IMR-90 (cell line): ENCODE data around the gene ATG5. TPM values are rescaled to one million over a fixed set of nuclear protein-coding genes. Genes with fewer than 3 reads are reported as not detected.

ENCODE experiments used
- ATAC-seq: fragments of 200-7000 bp; cut with Tn5 transposase; 2 replicates; pipeline ENCODE4 v1.9.1; 2020; ENCODE audit warnings: low read depth, mild to moderate bottlenecking, moderate library complexity
- BruUV-seq: library from RNA; stranded (reverse); fragments of 400-500 nt; replicated peaks from 2 replicates; lab custom pipeline; 2021; lab: Mats Ljungman, UMichigan
- CTCF ChIA-PET: fragments of 300-600 bp; formaldehyde crosslinking; extraction: SDS; loops from one replicate; lab custom pipeline; 2021; ENCODE audit warnings: antibody characterized with exemption; lab: Yijun Ruan, JAX
- POLR2A ChIA-PET: fragments of 300-600 bp; sonication (Branson Sonifier 250); formaldehyde crosslinking; loops from one replicate; lab custom pipeline; 2022; ENCODE audit warnings: antibody characterized with exemption; ENCODE audit not compliant: unreplicated experiment; lab: Charles Lee
- DNase-seq: peaks from one replicate; pipeline ENCODE4 v3.0.0; 2013
- H2AFZ ChIP-seq: replicated peaks from 2 replicates; pipeline ENCODE3; 2013; ENCODE audit warnings: low read length, mild to moderate bottlenecking; ENCODE audit not compliant: poor library complexity
- H2AK5ac ChIP-seq: 2 replicates; pipeline ENCODE4 v1.6.1; 2013; ENCODE audit warnings: low read depth, low read length, inconsistent platforms
- H2AK9ac ChIP-seq: replicated peaks from 2 replicates; pipeline ENCODE3; 2013; ENCODE audit warnings: mild to moderate bottlenecking, low read depth, low read length, moderate library complexity; ENCODE audit not compliant: poor library complexity
- H2BK120ac ChIP-seq: 2 replicates; pipeline ENCODE4 v1.6.1; 2013; ENCODE audit warnings: low read depth, low read length, inconsistent platforms
- H2BK15ac ChIP-seq: 3 replicates; pipeline ENCODE4 v1.6.1; 2013; ENCODE audit warnings: low read depth, low read length, inconsistent platforms
- H2BK20ac ChIP-seq: 2 replicates; pipeline ENCODE4 v1.6.1; 2013; ENCODE audit warnings: low read depth, mild to moderate bottlenecking, inconsistent platforms, low read length, moderate library complexity
- H2BK5ac ChIP-seq: 2 replicates; pipeline ENCODE4 v1.6.1; 2013; ENCODE audit warnings: mild to moderate bottlenecking, low read depth, low read length, inconsistent platforms; ENCODE audit not compliant: poor library complexity, severe bottlenecking
- H3K14ac ChIP-seq: replicated peaks from 2 replicates; pipeline ENCODE4 v1.6.1; 2013; ENCODE audit warnings: low read depth, low read length, inconsistent platforms
- H3K18ac ChIP-seq: 2 replicates; pipeline ENCODE4 v1.6.1; 2013; ENCODE audit warnings: low read depth, low read length, control low read depth
- H3K23ac ChIP-seq: 2 replicates; pipeline ENCODE4 v1.6.1; 2013; ENCODE audit warnings: low read depth, low read length, inconsistent platforms
- H3K27ac ChIP-seq: 2 replicates; pipeline ENCODE4 v1.5.1; 2013; ENCODE audit warnings: mild to moderate bottlenecking, control low read depth, low read length; ENCODE audit not compliant: insufficient read depth
- H3K27me3 ChIP-seq: 2 replicates; pipeline ENCODE4 v1.6.1; 2013; ENCODE audit warnings: low read length; ENCODE audit not compliant: control insufficient read depth, insufficient read depth
- H3K36me3 ChIP-seq: 2 replicates; pipeline ENCODE4 v1.6.1; 2013; ENCODE audit warnings: low read length, mixed read lengths; ENCODE audit not compliant: control insufficient read depth, insufficient read depth
- H3K4ac ChIP-seq: 2 replicates; pipeline ENCODE4 v1.6.1; 2013; ENCODE audit warnings: low read depth, low read length, inconsistent platforms
- H3K4me1 ChIP-seq: 2 replicates; pipeline ENCODE4 v1.6.1; 2013; ENCODE audit warnings: low read length, mixed read lengths; ENCODE audit not compliant: control insufficient read depth, insufficient read depth
- H3K4me2 ChIP-seq: 2 replicates; pipeline ENCODE4 v1.6.1; 2013; ENCODE audit warnings: low read depth, mild to moderate bottlenecking, control low read depth, low read length, moderate library complexity
- H3K4me3 ChIP-seq: 2 replicates; pipeline ENCODE4 v1.5.1; 2013; ENCODE audit warnings: low read depth, mild to moderate bottlenecking, control low read depth, low read length, moderate library complexity; ENCODE audit not compliant: insufficient read depth
- H3K56ac ChIP-seq: 2 replicates; pipeline ENCODE4 v1.6.1; 2013; ENCODE audit warnings: low read length, inconsistent platforms; ENCODE audit not compliant: insufficient read depth; ENCODE audit errors: extremely low read depth
- H3K79me1 ChIP-seq, 2 experiments: 2 replicates each; pipeline ENCODE4 v1.6.1; 2013; ENCODE audit warnings: low read length in 2 of 2, inconsistent platforms in 1 of 2, low read depth in 1 of 2
- H3K9ac ChIP-seq: 2 replicates; pipeline ENCODE4 v1.6.1; 2013; ENCODE audit warnings: low read depth, low read length, control low read depth
- H3K9me1 ChIP-seq: 2 replicates; pipeline ENCODE4 v1.6.1; 2013; ENCODE audit warnings: low read length, inconsistent platforms; ENCODE audit not compliant: insufficient read depth
- H3K9me3 ChIP-seq: 2 replicates; pipeline ENCODE4 v1.6.1; 2013; ENCODE audit warnings: low read length; ENCODE audit not compliant: control insufficient read depth, insufficient read depth
- H4K20me1 ChIP-seq: 2 replicates; pipeline ENCODE4 v1.6.1; 2013; ENCODE audit warnings: low read length, inconsistent platforms; ENCODE audit not compliant: insufficient read depth
- H4K5ac ChIP-seq: 2 replicates; pipeline ENCODE4 v1.6.1; 2013; ENCODE audit warnings: mild to moderate bottlenecking, low read depth, low read length, control low read depth
- H4K8ac ChIP-seq, 2 experiments: 2 replicates each; pipeline ENCODE4 v1.6.1; 2013; ENCODE audit warnings: low read depth in 2 of 2, low read length in 2 of 2, control low read depth in 1 of 2, inconsistent platforms in 1 of 2
- H4K91ac ChIP-seq: 2 replicates; pipeline ENCODE4 v1.6.1; 2013; ENCODE audit warnings: low read depth, low read length, inconsistent platforms; ENCODE audit not compliant: insufficient read depth
- RAD21 ChIP-seq: IDR thresholded peaks from 2 replicates; pipeline ENCODE4 v1.6.1; 2012; ENCODE audit warnings: low read length, improper control_type of control experiment
- dilution Hi-C: fragments of 300-500 bp; cut with HindIII; formaldehyde crosslinking; loops from one replicate; pipeline ENCODE4 v1.14.3; 2018; ENCODE audit warnings: low sequenced_read_pairs; ENCODE audit not compliant: unreplicated experiment
- in situ Hi-C: fragments of 300-500 bp; cut with MboI; formaldehyde crosslinking; loops from 3 replicates; pipeline ENCODE4 v1.14.3; 2019; ENCODE audit warnings: low sequenced_read_pairs, inconsistent platforms, mixed read lengths
- intact Hi-C: fragments of 100-400 bp; cut with micrococcal nuclease; formaldehyde crosslinking; loops from 2 replicates; pipeline ENCODE4 v1.10.0; 2022
- polyA plus RNA-seq, 3 experiments: library from polyadenylated mRNA; depleted of rRNA; stranded (reverse); fragments of >200 nt; gene quantifications; 2 replicates each; pipeline ENCODE4 v1.2.3, GENCODE V29; 2012; ENCODE audit warnings: low replicate concordance in 1 of 3
- total RNA-seq: library from RNA; depleted of rRNA; stranded (reverse); fragments of >200 nt; gene quantifications from 2 replicates; pipeline ENCODE4 v1.2.3, GENCODE V29; 2012

Gene ATG5
- total and polyA plus RNA-seq, 2 of the 4 experiments (the other 2 are of a cell fraction): 13.5 to 28.0 TPM

DNA sequence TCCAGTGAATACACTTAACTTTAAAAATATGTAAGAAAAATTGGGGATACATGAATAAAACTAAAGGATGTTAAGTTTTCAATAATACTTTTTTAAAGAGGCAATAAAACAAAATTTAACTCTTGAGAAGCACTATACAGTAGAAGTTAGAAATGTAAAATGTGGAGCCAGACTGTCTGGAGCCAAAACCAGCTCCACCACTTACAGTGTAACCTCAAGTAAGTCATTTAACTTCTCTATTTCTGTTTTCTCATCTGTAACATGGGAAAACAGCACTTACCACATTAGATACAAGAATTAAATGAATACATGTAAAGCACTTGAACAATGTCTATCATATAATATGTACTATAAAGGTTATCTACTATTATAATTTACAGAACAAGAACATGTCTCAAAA is 6.7 kb downstream of the ATG5 start:
- Histone ChIP-seq H3K27me3 (no peaks in the 10 kb centered on the region), H2AFZ (no peak overlapping the region), H3K56ac (no peak overlapping the region), H3K14ac (no peak overlapping the region), H3K4me2 (no peak overlapping the region), H2AK9ac (no peak overlapping the region), H3K4me3 (no peak overlapping the region), H3K4me1 (no peaks in the 10 kb centered on the region), H4K91ac (no peak overlapping the region), H4K8ac (no peak overlapping the region), H4K20me1 (peaks cover 10% of the 10 kb centered on the region; the same call in 1 of the 2 replicates), H3K27ac (no peak overlapping the region), H2BK20ac (no peak overlapping the region), H2AK5ac (no peak overlapping the region), H4K5ac (no peak overlapping the region), H3K9me1 (peaks cover 7% of the 10 kb centered on the region; the same call in 1 of the 2 replicates), H3K4ac (no peak overlapping the region), H3K9me3 (no peaks in the 10 kb centered on the region), H3K23ac (no peak overlapping the region), H2BK120ac (no peak overlapping the region), H2BK5ac (no peak overlapping the region), H3K36me3 (no peaks in the 10 kb centered on the region), H3K9ac (no peak overlapping the region), H3K79me1 (peaks cover 22 to 45% of the 10 kb centered on the region in 2 experiments), H3K18ac (no peak overlapping the region), H2BK15ac (no peak overlapping the region)
- no peak for DNase-seq
- no TSS peak for BruUV-seq
- dilution Hi-C loops: no loop called here
- intact Hi-C loops: no loop called here
- in situ Hi-C loops: no loop called here
- TF ChIP-seq RAD21: no peak
- POLR2A ChIA-PET: no interaction called here
- CTCF ChIA-PET: no interaction called here
- no peak for ATAC-seq
